Activated CD8-positive, alpha-beta memory T cell treated with anti-CD3 and anti-CD28 coated beads for 24 hours (primary cell): Measurements from ENCODE around the gene ADGRV1.
"Not testable (repeated sequence)": the region's sequence is repeated elsewhere in the genome, so short reads cannot be mapped to it uniquely, and the experiment has no call there.

ENCODE experiments used
- DNase-seq: peaks from one replicate; pipeline ENCODE4 v3.0.0-alpha.2; 2020

Gene ADGRV1

GRCh38 chr5:90553711-90554110, 4.9 kb upstream of the ADGRV1 start:
- no peak for DNase-seq

GRCh38 chr5:90554358-90555006, 4.1 kb upstream of the ADGRV1 start:
- no peak for DNase-seq

- no peak for DNase-seq
Observed at GRCh38 chr5:90555666-90556065, 2.9 kb upstream of the ADGRV1 start.

GRCh38 chr5:90557391-90557790, 1.2 kb upstream of the ADGRV1 start:
- no peak for DNase-seq

GRCh38 chr5:90557871-90558270, 726 bp upstream of the ADGRV1 start:
- DNase-seq: no peak

GRCh38 chr5:90560771-90561170, 2.2 kb downstream of the ADGRV1 start:
- no peak for DNase-seq

GRCh38 chr5:90561766-90562165, 3.2 kb downstream of the ADGRV1 start:
- no peak for DNase-seq

GRCh38 chr5:90562341-90562740, 3.7 kb downstream of the ADGRV1 start:
- no peak for DNase-seq

GRCh38 chr5:90563108-90563507, 4.5 kb downstream of the ADGRV1 start:
- DNase-seq: no peak

- no peak for DNase-seq
Observed at GRCh38 chr5:90565491-90565890, 6.9 kb downstream of the ADGRV1 start.

- no peak for DNase-seq
Observed at GRCh38 chr5:90569084-90569483, 10.5 kb downstream of the ADGRV1 start.

GRCh38 chr5:90570034-90570433, 11.4 kb downstream of the ADGRV1 start:
- DNase-seq: no peak

- DNase-seq: no peak
Observed at GRCh38 chr5:90571147-90571773, 12.7 kb downstream of the ADGRV1 start.

- DNase-seq: no peak
Observed at GRCh38 chr5:90575712-90576111, 17.1 kb downstream of the ADGRV1 start.

- not testable (repeated sequence) for DNase-seq
Observed at GRCh38 chr5:90576566-90576965, 18.0 kb downstream of the ADGRV1 start.

GRCh38 chr5:90579905-90580304, 21.3 kb downstream of the ADGRV1 start:
- not testable (repeated sequence) for DNase-seq

- DNase-seq: no peak
Observed at GRCh38 chr5:90581956-90582355, 23.4 kb downstream of the ADGRV1 start.

GRCh38 chr5:90585337-90585986, 26.9 kb downstream of the ADGRV1 start:
- no peak for DNase-seq

- no peak for DNase-seq
Observed at GRCh38 chr5:90586469-90586868, 27.9 kb downstream of the ADGRV1 start.

- no peak for DNase-seq
Observed at GRCh38 chr5:90590170-90590569, 31.6 kb downstream of the ADGRV1 start.

- DNase-seq: not testable (repeated sequence)
Observed at GRCh38 chr5:90593083-90593482, 34.5 kb downstream of the ADGRV1 start.

GRCh38 chr5:90595766-90596165, 37.2 kb downstream of the ADGRV1 start:
- not testable (repeated sequence) for DNase-seq

GRCh38 chr5:90598293-90598692, 39.7 kb downstream of the ADGRV1 start:
- no peak for DNase-seq

- not testable (repeated sequence) for DNase-seq
Observed at GRCh38 chr5:90600307-90600706, 41.7 kb downstream of the ADGRV1 start.
